HUES48 (cell line): ENCODE results near the gene SLC12A2.

Experiments
- H3K27ac ChIP-seq: one replicate; pipeline ENCODE4 v1.7.0; 2013; ENCODE audit warnings: low read depth, low read length, inconsistent platforms
- H3K27me3 ChIP-seq: 2 replicates; pipeline ENCODE4 v1.6.1; 2013; ENCODE audit warnings: mild to moderate bottlenecking, low read length; ENCODE audit not compliant: control insufficient read depth, insufficient read depth
- H3K36me3 ChIP-seq: 2 replicates; pipeline ENCODE4 v1.6.1; 2013; ENCODE audit warnings: low read length; ENCODE audit not compliant: control insufficient read depth, insufficient read depth
- H3K4me1 ChIP-seq: 2 replicates; pipeline ENCODE4 v1.6.1; 2013; ENCODE audit warnings: mild to moderate bottlenecking, low read length; ENCODE audit not compliant: control insufficient read depth, insufficient read depth
- H3K4me3 ChIP-seq: 2 replicates; pipeline ENCODE4 v1.5.1; 2013; ENCODE audit warnings: mild to moderate bottlenecking, low read depth, low read length
- H3K9ac ChIP-seq: 2 replicates; pipeline ENCODE4 v1.6.1; 2013; ENCODE audit warnings: mild to moderate bottlenecking, low read depth, low read length, moderate library complexity
- H3K9me3 ChIP-seq: 2 replicates; pipeline ENCODE4 v1.6.1; 2013; ENCODE audit warnings: low read length; ENCODE audit not compliant: control insufficient read depth, insufficient read depth

The SLC12A2 gene

GRCh38 chr5:128225245-128226030 lies 141.9 kb downstream of the SLC12A2 start:
- Histone ChIP-seq H3K9ac (no peak overlapping the region), H3K27me3 (no peaks in the 10 kb centered on the region), H3K4me3 (no peak overlapping the region), H3K36me3 (no peaks in the 10 kb centered on the region), H3K27ac (no peak overlapping the region), H3K4me1 (no peaks in the 10 kb centered on the region), H3K9me3 (no peaks in the 10 kb centered on the region)

GRCh38 chr5:128228008-128228407 lies 144.4 kb downstream of the SLC12A2 start:
- H3K4me1 ChIP-seq, result no peaks in the 10 kb centered on the region

GRCh38 chr5:128228521-128228920 lies 145.0 kb downstream of the SLC12A2 start:
- no peaks in the 10 kb centered on the region for H3K36me3 ChIP-seq
- no peak overlapping the region for H3K27ac ChIP-seq
- no peak overlapping the region for H3K4me3 ChIP-seq
- H3K4me1 ChIP-seq, result no peaks in the 10 kb centered on the region
- no peaks in the 10 kb centered on the region for H3K9me3 ChIP-seq
- H3K27me3 ChIP-seq, result no peaks in the 10 kb centered on the region
- no peak overlapping the region for H3K9ac ChIP-seq

More at GRCh38 chr5:128228008-128228407, 144.4 kb downstream of the SLC12A2 start:
- no peaks in the 10 kb centered on the region for H3K36me3 ChIP-seq
- H3K27ac ChIP-seq, result no peak overlapping the region
- H3K27me3 ChIP-seq, result no peaks in the 10 kb centered on the region
- H3K9ac ChIP-seq, result no peak overlapping the region
- no peak overlapping the region for H3K4me3 ChIP-seq
- no peaks in the 10 kb centered on the region for H3K9me3 ChIP-seq

DNA sequence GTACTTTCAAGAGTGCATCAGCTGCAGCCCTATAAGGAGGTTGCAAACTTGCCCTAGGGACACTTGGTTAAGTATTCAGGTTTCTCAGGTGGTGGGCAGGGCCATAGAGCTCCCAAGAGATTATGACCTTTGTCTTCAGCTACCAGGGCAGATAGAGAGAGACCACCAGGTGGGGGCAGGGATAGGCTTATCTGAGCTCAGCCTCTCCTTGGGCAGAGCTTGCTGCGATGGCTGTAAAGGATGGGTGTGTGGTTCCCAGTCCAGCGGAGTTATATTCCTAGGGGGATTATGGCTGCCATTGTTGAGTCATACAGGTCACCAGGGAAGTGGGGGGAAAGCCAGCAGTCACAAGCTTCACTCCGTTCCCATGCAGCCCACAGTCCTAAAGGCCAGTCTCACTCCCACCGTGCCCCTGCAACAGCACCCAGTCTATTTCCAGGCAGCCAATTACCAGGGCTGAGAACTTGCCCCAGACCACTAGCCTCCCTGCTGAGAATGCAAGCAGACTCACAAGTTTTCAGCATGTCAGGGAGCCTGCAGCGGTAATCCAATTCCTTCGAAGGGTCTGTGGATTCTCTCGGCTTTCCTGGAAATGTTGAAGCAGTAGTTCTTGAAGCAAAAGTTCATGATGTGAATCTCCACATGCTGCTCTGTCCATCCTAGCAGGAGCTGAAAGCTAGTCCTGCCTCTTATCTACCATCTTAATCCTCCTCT lies 151.5 kb downstream of the SLC12A2 start:
- no peaks in the 10 kb centered on the region for H3K9me3 ChIP-seq

GRCh38 chr5:128236334-128236733 lies 152.8 kb downstream of the SLC12A2 start:
- peaks cover 7% of the 10 kb centered on the region for H3K4me1 ChIP-seq
- H3K9me3 ChIP-seq, result no peaks in the 10 kb centered on the region
- H3K27me3 ChIP-seq, result no peaks in the 10 kb centered on the region
- no peak overlapping the region for H3K9ac ChIP-seq
- no peak overlapping the region for H3K27ac ChIP-seq
- no peak overlapping the region for H3K4me3 ChIP-seq
- H3K36me3 ChIP-seq, result no peaks in the 10 kb centered on the region

More for the DNA sequence above, 151.5 kb downstream of the SLC12A2 start:
- Histone ChIP-seq H3K36me3 (no peaks in the 10 kb centered on the region), H3K9ac (no peak overlapping the region), H3K27me3 (no peaks in the 10 kb centered on the region), H3K4me1 (peaks cover 7% of the 10 kb centered on the region), H3K4me3 (no peak overlapping the region), H3K27ac (no peak overlapping the region)

DNA sequence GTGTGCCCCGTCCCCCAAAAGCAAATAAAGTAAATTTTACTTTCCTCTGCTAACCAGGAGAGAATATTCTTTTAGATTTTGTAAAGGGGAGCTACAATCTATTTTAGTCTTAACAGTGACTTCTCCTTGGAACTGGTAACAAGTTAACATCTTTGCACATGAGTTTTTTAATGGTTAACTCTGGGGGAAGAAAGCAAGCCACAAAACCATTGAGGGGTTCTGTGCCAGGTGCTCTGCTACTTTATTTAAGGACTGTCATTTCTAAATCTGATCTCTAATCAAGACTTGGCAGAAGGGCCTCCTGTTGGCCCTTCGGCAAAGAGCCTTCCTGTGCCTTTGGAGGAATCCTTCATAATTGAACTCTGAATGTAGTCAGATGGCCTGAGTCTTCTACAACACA lies 153.4 kb downstream of the SLC12A2 start:
- no peaks in the 10 kb centered on the region for H3K27me3 ChIP-seq
- H3K27ac ChIP-seq, result no peak overlapping the region
- peaks cover 7% of the 10 kb centered on the region for H3K4me1 ChIP-seq
- no peaks in the 10 kb centered on the region for H3K36me3 ChIP-seq
- no peaks in the 10 kb centered on the region for H3K9me3 ChIP-seq
- no peak overlapping the region for H3K4me3 ChIP-seq
- no peak overlapping the region for H3K9ac ChIP-seq

DNA sequence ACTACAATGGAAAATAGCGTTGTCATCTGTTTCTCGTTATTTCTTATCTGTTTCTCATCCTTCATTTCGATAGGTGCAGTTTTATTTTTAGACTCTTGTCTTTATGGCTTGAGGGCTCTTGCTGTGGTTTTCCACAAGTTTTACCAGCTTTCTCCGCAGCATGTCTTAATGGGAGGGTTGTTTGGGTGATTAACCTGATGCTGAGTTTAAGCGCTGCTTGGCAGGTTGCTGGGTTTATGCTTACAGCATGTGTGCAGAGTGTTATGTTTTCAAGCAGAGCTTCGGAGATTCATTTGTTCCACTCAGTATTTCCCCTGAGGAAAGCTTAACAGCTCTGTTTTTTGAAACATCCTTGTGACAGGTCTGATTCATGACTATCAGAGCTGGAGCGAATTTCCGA lies 154.0 kb downstream of the SLC12A2 start:
- Histone ChIP-seq H3K9ac (no peak overlapping the region), H3K4me3 (no peak overlapping the region), H3K27me3 (no peaks in the 10 kb centered on the region), H3K27ac (no peak overlapping the region), H3K9me3 (no peaks in the 10 kb centered on the region), H3K4me1 (peaks cover 7% of the 10 kb centered on the region), H3K36me3 (no peaks in the 10 kb centered on the region)
